ENCODE measurements around the gene SHISA8. TPM values are rescaled to one million over a fixed set of nuclear protein-coding genes. Genes with fewer than 3 reads are reported as not detected.

SHISA8 gene
- polyA plus RNA-seq, 3 donors = not detected

- no peak overlapping the region for H3K27ac ChIP-seq (ENCODE audit: low read depth in 1 of 2, low read length in 2 of 2)
- no peaks in the 10 kb centered on the region for H3K27me3 ChIP-seq (ENCODE audit: control insufficient read depth in 2 of 2, insufficient read depth in 2 of 2, low read length in 2 of 2)
- no peaks in the 10 kb centered on the region for H3K4me1 ChIP-seq (ENCODE audit: control insufficient read depth in 1 of 2, insufficient read depth in 2 of 2, low read length in 2 of 2)
- H4K20me1 ChIP-seq (ENCODE audit: insufficient read depth, low read length) = no peaks in the 10 kb centered on the region
- H3K79me2 ChIP-seq (ENCODE audit: insufficient read depth, low read length) = no peaks in the 10 kb centered on the region
- Mint-ChIP-seq H3K27ac (no peak overlapping the region), H3K4me1 (no peaks in the 10 kb centered on the region), H3K9me3 (no peaks in the 10 kb centered on the region), H3K4me3 (no peak overlapping the region), H3K27me3 (ENCODE audit: low read depth in 3 of 3) (peaks cover 0 to 2% (median 0%) of the 10 kb centered on the region in 3 donors), H3K36me3 (peaks cover 79 to 98% of the 10 kb centered on the region in 2 donors)
- H3K4me3 ChIP-seq (replicated peaks in 1 of 3; ENCODE audit: low read depth in 2 of 3, low read length in 3 of 3) = no peak overlapping the region
- intact Hi-C loops (cut with micrococcal nuclease) = no loop called here
- TF ChIP-seq CTCF (IDR thresholded peaks at IDR 0.05) = no peak
- H3K36me3 ChIP-seq (replicated peaks in 1 of 2; ENCODE audit: control insufficient read depth in 1 of 2, insufficient read depth in 2 of 2, low read length in 2 of 2) = peaks cover 85 to 97% of the 10 kb centered on the region in 2 donors
- no peak overlapping the region for H3K9ac ChIP-seq (ENCODE audit: insufficient read depth, low read length, poor library complexity, severe bottlenecking)
- 97% methylated on average over 12 of the region's 13 CpGs for WGBS (ENCODE audit: insufficient coverage)
- DNase-seq = no peak
- H2AFZ ChIP-seq (ENCODE audit: insufficient read depth, low read depth, low read length, poor library complexity, severe bottlenecking) = no peak overlapping the region
- no peak overlapping the region for H3K4me2 ChIP-seq (replicated peaks; ENCODE audit: extremely low read depth, low read length, poor library complexity, severe bottlenecking)
- H3K9me3 ChIP-seq (replicated peaks in 1 of 2; ENCODE audit: control insufficient read depth in 1 of 2, insufficient read depth in 1 of 2, low read length in 2 of 2) = no peaks in the 10 kb centered on the region
Observed at GRCh38 chr22:41899992-41900651, 14.8 kb downstream of the SHISA8 start.

GRCh38 chr22:41899110-41899509 lies 15.8 kb downstream of the SHISA8 start:
- peaks cover 85 to 96% of the 10 kb centered on the region in 2 donors for H3K36me3 ChIP-seq (replicated peaks in 1 of 2; ENCODE audit: control insufficient read depth in 1 of 2, insufficient read depth in 2 of 2, low read length in 2 of 2)
- Mint-ChIP-seq H3K36me3 (peaks cover 78 to 98% of the 10 kb centered on the region in 2 donors), H3K4me1 (no peaks in the 10 kb centered on the region), H3K27ac (peak overlapping the region in 1 of 7 donors; percentile 57), H3K9me3 (no peaks in the 10 kb centered on the region), H3K27me3 (ENCODE audit: low read depth in 3 of 3) (peaks cover 0 to 2% (median 0%) of the 10 kb centered on the region in 3 donors), H3K4me3 (no peak overlapping the region)
- H3K27ac ChIP-seq (ENCODE audit: low read depth in 1 of 2, low read length in 2 of 2) = no peak overlapping the region
- no peak overlapping the region for H2AFZ ChIP-seq (ENCODE audit: insufficient read depth, low read depth, low read length, poor library complexity, severe bottlenecking)
- H3K9ac ChIP-seq (ENCODE audit: insufficient read depth, low read length, poor library complexity, severe bottlenecking) = no peak overlapping the region
- DNase-seq = no peak
- no peaks in the 10 kb centered on the region for H3K9me3 ChIP-seq (replicated peaks in 1 of 2; ENCODE audit: control insufficient read depth in 1 of 2, insufficient read depth in 1 of 2, low read length in 2 of 2)
- 90% methylated on average over 4 of the region's 5 CpGs for WGBS (ENCODE audit: insufficient coverage)
- H3K4me2 ChIP-seq (replicated peaks; ENCODE audit: extremely low read depth, low read length, poor library complexity, severe bottlenecking) = no peak overlapping the region
- H3K4me3 ChIP-seq (replicated peaks in 1 of 3; ENCODE audit: low read depth in 2 of 3, low read length in 3 of 3) = no peak overlapping the region
- H3K79me2 ChIP-seq (ENCODE audit: insufficient read depth, low read length) = no peaks in the 10 kb centered on the region
- no peaks in the 10 kb centered on the region for H3K4me1 ChIP-seq (ENCODE audit: control insufficient read depth in 1 of 2, insufficient read depth in 2 of 2, low read length in 2 of 2)
- no peaks in the 10 kb centered on the region for H3K27me3 ChIP-seq (ENCODE audit: control insufficient read depth in 2 of 2, insufficient read depth in 2 of 2, low read length in 2 of 2)
- intact Hi-C loops (cut with micrococcal nuclease) = no loop called here
- H4K20me1 ChIP-seq (ENCODE audit: insufficient read depth, low read length) = no peaks in the 10 kb centered on the region
- TF ChIP-seq CTCF (IDR thresholded peaks at IDR 0.05) = no peak

Data from CD14-positive monocyte (primary cell).